WTC11 (cell line): ENCODE results near the gene TP53AIP1.

Experiments
- TF ChIP-seq, protein P1 (sequence below): fragments of 200-600 bp; IDR thresholded peaks from 2 replicates; pipeline ENCODE4 v1.8.0; 2022; ENCODE audit warnings: antibody characterized with exemption
- TF ChIP-seq, protein P2 (sequence below): sonication (generic); formaldehyde crosslinking; IDR thresholded peaks from 2 replicates; pipeline ENCODE4 v1.8.0; 2022; ENCODE audit warnings: mild to moderate bottlenecking, missing genetic modification reagents

DNA sequence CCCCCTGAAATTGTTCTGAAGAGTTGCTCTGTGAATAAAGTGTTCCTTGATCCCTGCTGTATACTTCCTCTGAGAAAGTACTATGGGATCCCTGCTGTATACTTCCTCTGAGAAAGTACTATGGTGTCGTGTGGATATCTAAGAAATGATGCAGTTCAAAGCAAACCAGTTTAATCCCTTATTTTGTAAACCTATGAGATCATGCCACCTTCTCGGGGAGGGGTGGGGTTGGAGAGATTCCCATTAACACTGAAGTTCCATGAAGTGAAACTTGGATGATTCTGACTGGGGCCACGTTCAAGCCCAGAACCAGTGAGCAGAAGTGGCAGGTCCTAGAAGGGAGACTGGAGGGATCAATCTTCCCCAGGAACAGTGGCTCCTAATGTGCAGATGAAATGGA, 13.0 kb upstream of the TP53AIP1 start:
- TF ChIP-seq, protein P1, sequence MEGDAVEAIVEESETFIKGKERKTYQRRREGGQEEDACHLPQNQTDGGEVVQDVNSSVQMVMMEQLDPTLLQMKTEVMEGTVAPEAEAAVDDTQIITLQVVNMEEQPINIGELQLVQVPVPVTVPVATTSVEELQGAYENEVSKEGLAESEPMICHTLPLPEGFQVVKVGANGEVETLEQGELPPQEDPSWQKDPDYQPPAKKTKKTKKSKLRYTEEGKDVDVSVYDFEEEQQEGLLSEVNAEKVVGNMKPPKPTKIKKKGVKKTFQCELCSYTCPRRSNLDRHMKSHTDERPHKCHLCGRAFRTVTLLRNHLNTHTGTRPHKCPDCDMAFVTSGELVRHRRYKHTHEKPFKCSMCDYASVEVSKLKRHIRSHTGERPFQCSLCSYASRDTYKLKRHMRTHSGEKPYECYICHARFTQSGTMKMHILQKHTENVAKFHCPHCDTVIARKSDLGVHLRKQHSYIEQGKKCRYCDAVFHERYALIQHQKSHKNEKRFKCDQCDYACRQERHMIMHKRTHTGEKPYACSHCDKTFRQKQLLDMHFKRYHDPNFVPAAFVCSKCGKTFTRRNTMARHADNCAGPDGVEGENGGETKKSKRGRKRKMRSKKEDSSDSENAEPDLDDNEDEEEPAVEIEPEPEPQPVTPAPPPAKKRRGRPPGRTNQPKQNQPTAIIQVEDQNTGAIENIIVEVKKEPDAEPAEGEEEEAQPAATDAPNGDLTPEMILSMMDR: no peak
- TF ChIP-seq, protein P2, sequence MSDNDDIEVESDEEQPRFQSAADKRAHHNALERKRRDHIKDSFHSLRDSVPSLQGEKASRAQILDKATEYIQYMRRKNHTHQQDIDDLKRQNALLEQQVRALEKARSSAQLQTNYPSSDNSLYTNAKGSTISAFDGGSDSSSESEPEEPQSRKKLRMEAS (CRISPR knock-in tag): no peak
